Measurements from ENCODE around the gene BUB1B.

BUB1B gene

DNA sequence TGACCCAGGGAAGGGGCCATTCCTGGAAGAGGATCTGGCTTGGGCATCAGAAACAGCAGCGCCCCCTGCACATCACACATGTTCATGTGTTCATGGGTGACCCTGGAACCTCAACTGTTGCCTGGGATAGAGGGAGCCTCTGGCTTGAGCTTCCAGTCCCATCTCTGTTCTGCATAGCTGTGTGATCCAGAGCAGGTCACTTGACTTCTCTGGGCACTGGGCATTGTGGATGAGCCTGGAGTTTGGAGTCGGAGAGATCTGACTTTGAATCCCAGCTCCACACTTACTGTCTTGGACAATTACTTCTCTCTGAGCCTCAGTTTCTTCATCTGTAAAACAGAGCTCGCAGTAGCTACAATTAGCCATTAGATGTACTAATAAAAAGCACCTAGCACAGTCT is 93.6 kb downstream of the BUB1B start:
- no peak for DNase-seq

DNA sequence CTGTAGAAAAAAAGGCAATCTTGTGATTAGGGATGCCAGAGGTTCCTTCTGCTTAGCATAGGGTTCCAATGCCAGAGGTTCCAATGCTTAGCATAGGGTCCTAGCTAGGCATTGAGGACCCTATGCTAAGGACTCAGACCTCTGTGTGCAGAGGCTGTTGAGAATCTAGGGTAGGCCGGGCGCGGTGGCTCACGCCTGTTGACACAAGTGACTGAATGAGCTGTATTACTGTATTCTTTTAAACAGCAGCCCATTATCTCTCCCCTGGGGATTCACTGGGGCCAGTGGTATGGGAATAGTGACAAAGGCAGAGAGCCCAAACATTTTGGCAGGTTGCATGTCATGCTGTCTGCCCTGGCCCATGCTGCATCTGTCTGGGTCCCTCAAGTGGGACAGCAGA is 94.2 kb downstream of the BUB1B start:
- DNase-seq, result no peak

DNA sequence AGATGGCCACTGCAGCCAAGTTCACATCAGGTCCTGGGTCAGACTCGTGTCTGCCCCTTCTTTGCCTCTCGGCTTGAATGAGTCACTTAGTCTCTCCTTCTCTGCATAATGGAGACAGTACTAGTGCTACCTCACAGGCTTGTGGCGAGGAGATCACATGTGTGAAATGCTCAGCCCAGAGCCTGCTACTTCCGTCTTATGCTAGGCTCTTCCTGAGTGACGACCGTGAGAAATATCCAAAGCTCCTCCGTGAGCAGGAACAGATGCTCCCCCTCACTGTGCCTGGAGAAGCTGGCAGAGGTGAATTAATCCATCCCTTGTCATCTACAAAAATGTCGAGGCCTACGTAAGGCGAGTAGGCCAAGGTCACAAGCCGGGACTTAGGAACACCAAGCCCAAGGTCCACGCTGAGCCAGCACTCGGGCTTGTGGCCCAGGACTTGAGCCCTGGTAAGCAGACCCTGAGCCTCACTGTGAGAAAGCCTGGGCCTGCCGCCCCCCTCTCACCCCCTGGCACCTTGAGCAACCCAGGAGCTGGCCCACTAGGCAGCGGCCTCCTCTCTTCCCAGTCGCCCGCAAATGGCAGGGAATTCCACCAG is 95.9 kb downstream of the BUB1B start:
- DNase-seq, result peak; percentile 73

GRCh38 chr15:40257656-40258450 is 97.0 kb downstream of the BUB1B start:
- no peak for DNase-seq

GRCh38 chr15:40258544-40258943 is 97.7 kb downstream of the BUB1B start:
- no peak for DNase-seq

DNA sequence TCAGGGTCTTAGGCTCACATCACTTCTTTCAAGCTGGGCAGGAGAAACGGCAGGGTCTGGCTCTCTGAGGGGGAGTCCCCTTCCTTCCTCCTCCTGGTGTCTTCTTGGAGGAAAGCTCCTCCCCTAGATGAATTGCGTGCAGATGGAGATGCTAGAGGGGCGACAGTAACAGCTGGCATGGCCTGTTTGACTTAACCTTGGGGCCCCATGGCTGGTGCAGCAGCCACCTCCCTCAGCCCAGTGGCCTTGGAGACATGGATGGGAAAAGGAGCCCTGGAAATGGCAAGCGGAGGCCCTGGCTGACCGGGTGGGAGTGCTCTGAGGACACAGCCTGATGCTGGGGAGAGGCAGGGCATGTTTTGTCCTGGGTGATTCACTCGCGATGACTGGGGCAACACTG is 98.2 kb downstream of the BUB1B start:
- DNase-seq, result no peak

DNA sequence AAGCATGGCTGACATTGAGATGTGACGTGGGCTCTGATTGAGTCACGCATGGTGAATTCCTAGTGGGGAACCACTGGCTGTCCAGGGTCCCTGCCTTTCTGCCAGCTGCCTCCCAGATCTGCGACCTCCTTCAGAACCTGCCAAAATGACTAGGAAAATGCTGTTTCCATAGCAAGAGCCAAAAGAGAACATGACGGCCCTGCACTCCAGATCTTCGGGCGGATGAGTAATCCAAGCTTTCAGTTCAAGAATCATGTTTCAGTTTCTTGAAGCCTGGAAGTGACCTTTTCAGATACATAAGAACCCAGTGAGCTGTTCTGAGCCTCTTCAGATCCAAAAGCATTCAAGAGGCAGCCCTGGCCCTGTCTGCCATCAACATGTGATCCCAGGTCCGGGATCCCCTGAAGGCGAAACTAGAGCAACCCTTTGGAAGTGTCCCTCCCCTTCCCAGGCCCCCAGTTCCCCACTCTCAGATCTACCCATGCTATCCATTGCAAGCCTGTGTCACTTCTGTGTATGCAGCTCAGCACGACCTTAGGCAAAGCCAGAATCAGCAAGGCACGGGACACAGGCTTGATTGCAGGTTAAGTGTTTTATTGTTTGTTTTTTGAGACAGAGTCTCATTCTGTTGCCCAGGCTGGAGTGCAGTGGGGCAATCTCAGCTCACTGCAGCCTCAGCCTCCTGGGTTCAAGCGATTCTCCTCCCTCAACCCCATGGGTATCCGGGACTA is 102.3 kb downstream of the BUB1B start:
- DNase-seq, result peak; percentile 38

DNA sequence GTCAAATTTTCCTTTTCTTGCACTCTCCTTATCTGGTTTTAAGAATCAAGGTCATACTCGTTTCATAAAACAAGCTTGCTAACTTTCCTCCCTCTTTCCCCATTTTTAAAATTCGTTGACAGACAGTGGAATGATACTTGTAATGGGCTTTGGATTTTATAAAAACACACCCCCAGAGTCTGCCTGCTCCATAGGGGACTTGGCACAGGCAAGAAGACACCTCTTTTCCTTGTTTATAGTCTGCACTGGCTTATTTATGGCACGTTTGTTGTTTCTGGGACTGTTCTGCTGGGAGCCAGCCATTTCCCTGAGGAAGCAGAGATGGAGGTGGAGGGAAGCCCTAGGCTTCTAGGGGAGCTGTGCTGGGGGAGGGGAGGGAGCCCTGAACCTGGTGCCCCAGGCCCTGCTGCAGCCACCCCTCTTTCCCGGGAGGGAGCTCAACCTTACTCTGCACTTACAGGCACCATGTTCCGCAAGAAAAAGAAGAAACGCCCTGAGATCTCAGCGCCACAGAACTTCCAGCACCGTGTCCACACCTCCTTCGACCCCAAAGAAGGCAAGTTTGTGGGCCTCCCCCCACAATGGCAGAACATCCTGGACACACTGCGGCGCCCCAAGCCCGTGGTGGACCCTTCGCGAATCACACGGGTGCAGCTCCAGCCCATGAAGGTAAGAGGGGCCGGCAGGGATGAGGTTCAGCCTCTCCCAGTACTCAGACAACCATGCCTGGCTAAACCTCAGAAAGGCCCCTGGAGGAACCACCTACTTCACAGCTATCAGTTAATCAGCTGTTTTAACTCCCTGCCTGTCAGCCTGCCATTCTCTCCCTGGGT is 103.7 kb downstream of the BUB1B start:
- DNase-seq, result no peak

DNA sequence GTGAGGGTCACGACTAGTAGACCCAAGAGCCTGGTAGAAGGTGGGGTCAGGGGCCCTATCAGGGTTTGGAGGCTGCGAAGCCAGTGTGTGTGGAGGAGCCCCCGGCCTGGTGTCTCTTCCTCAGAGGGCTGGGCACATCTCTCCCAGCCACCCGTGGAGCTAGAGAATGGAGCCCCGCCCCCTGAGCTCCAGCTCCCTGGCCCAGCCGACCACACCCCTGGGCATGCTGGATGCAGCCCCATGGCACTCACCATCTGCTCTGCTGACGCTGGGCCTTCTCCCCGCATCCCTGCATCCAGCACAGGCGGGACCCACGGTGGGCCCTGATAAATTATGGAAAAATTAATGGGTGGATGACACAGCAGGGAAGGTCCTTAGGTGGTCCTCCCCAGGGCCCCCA is 104.5 kb downstream of the BUB1B start:
- no peak for DNase-seq

DNA sequence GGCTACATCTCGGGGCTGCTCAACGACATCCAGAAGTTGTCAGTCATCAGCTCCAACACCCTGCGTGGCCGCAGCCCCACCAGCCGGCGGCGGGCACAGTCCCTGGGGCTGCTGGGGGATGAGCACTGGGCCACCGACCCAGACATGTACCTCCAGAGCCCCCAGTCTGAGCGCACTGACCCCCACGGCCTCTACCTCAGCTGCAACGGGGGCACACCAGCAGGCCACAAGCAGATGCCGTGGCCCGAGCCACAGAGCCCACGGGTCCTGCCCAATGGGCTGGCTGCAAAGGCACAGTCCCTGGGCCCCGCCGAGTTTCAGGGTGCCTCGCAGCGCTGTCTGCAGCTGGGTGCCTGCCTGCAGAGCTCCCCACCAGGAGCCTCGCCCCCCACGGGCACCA is 105.0 kb downstream of the BUB1B start:
- no peak for DNase-seq

GRCh38 chr15:40266828-40267304 is 106.0 kb downstream of the BUB1B start:
- DNase-seq, result peak; percentile 91

DNA sequence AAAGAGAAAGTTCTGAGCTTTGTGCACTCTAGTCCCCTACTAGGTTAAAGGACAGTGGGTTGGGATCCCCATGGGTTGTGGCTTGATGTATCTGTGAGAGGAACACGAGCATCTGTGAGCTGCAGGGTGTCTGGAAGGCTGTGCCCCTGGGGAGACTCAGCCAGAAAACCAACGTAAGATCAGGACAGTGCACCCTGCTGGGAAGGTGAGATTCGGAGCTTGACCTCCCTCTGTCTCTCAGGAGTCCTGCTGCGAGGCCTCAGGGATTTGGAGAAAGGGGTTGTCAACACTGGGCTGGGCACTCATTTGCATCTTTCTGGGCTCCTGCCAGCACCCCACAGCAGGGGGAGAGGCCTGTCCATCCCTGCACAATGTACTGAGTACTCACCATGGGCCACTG is 106.8 kb downstream of the BUB1B start:
- DNase-seq, result no peak

- no peak for DNase-seq
These were observed 108.7 kb downstream of the BUB1B start for GRCh38 chr15:40269604-40270003.

DNA sequence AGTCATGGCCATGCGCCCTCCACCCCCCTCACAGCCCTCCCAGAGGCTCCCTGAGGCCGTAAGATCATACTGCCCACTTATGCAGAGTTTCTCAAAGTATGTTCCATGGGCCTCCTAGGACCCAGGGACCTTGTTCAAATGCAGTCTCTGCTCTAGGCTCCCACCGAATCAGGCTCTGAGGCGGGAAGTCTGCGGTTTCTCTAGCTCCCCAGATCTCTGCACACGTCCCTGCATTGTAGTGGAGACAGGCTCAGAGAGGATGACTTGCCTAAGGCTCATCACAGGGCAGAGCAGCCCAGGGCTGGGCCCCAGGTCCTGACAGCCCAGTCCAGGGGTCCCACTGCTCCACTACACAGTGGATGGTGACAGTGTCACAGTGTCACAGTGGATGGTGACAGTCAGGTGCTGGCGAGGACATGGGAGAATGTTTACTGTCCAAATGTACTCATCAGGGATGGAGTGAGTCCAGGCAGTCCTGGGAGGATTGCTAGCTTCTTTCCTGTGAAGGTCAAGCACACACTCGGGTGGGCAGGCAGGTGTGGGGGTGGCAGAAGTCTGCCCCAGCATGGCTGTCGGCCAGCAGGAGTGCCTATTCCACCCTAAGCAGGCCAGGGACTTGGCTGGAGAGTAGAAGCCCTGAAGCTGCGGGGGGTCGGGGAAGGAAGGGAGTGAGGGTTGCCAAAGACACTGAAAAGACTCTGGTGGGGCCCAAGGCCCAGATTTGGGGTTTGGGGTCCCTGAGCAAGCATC is 109.6 kb downstream of the BUB1B start:
- no peak for DNase-seq

All from fibroblast of skin of abdomen (primary cell).